K562 (cell line): Measurements from ENCODE around the gene ACOX2. TPM values are rescaled to one million over a fixed set of nuclear protein-coding genes. Genes with fewer than 3 reads are reported as not detected.

Experiments
- ATAC-seq: fragments of 200-7000 bp; cut with Tn5 transposase; 3 replicates; pipeline ENCODE4 v1.9.1; 2020; ENCODE audit warnings: moderate library complexity
- BruUV-seq: library from RNA; stranded (reverse); fragments of 400-500 nt; replicated peaks from 2 replicates; lab custom pipeline; 2021; lab: Mats Ljungman, UMichigan
- CTCF ChIA-PET: fragments of 300-600 bp; formaldehyde crosslinking; extraction: SDS; loops from one replicate; lab custom pipeline; 2021; ENCODE audit warnings: low intra/inter-chr PET ratio; lab: Yijun Ruan, JAX
- POLR2A ChIA-PET: fragments of 300-600, 350-650 bp; sonication (Branson Sonifier 250); formaldehyde crosslinking; extraction: SDS; loops from one replicate; lab custom pipeline; 2021; ENCODE audit warnings: antibody characterized with exemption, inconsistent platforms; lab: Yijun Ruan, JAX
- DNase-seq, 4 experiments: peaks; one replicate each; pipeline versions ENCODE4 v3.0.0 to v3.0.0-alpha.2; 2011 to 2018; ENCODE audit warnings: low spot score in 3 of 4, mixed read lengths in 3 of 4; ENCODE audit errors: extremely low read depth in 1 of 4
- FAIRE-seq: peaks from 2 replicates; lab custom pipeline; 2011; peaks lifted over from hg19 to GRCh38; lab: Jason Lieb, UNC
- H2AFZ ChIP-seq: 2 replicates; pipeline ENCODE4 v1.6.0; 2011; ENCODE audit warnings: low read depth, low read length, control low read depth, inconsistent platforms
- H3K27ac ChIP-seq: fragments of 200-600 bp; 3 replicates; pipeline ENCODE4 v1.8.0; 2011; ENCODE audit warnings: low read depth, mild to moderate bottlenecking, control low read depth, inconsistent platforms, low read length, moderate library complexity, mixed read lengths; ENCODE audit errors: extremely low read depth
- H3K27me3 ChIP-seq, 2 experiments: fragments of 300-600 bp in 1 of 2; 2 replicates in 1 of 2; 3 replicates in 1 of 2; pipeline versions ENCODE4 v1.6.0 to v1.8.0; 2011; ENCODE audit warnings: inconsistent platforms in 2 of 2, low read length in 2 of 2, mild to moderate bottlenecking in 1 of 2, mixed read lengths in 1 of 2, moderate library complexity in 1 of 2; ENCODE audit not compliant: control insufficient read depth in 2 of 2, insufficient read depth in 2 of 2
- H3K36me3 ChIP-seq: fragments of 300-600 bp; 3 replicates; pipeline ENCODE4 v1.8.0; 2011; ENCODE audit warnings: mild to moderate bottlenecking, low read length, inconsistent platforms; ENCODE audit not compliant: control insufficient read depth, insufficient read depth
- H3K4me1 ChIP-seq, 2 experiments: fragments of 200-600 bp in 1 of 2; replicated peaks in 1 of 2; 2 replicates in 1 of 2; 3 replicates in 1 of 2; pipeline versions ENCODE4 v1.5.1 to v1.8.0; 2011; ENCODE audit warnings: inconsistent platforms in 2 of 2, low read length in 2 of 2, mild to moderate bottlenecking in 1 of 2, mixed read lengths in 1 of 2, moderate library complexity in 1 of 2; ENCODE audit not compliant: control insufficient read depth in 2 of 2, insufficient read depth in 2 of 2
- H3K4me2 ChIP-seq: 2 replicates; pipeline ENCODE4 v1.6.1; 2011; ENCODE audit warnings: low read length, control low read depth, inconsistent platforms, mixed read lengths; ENCODE audit not compliant: insufficient read depth
- H3K4me3 ChIP-seq: fragments of 200-600 bp; sonication (generic), shearing (Covaris generic); 2 replicates; pipeline ENCODE4 v1.5.1; 2016; ENCODE audit warnings: control low read depth, inconsistent platforms
- H3K79me2 ChIP-seq: fragments of 200-600 bp; 3 replicates; pipeline ENCODE4 v1.8.0; 2011; ENCODE audit warnings: low read length, inconsistent platforms; ENCODE audit not compliant: control insufficient read depth, insufficient read depth
- H3K9ac ChIP-seq, 2 experiments: 2 replicates each; pipeline versions ENCODE4 v1.6.0 to v1.6.1; 2011; ENCODE audit warnings: low read depth in 2 of 2, low read length in 2 of 2, control low read depth in 1 of 2, inconsistent platforms in 1 of 2, mild to moderate bottlenecking in 1 of 2, mixed read lengths in 1 of 2; ENCODE audit not compliant: insufficient read depth in 1 of 2
- H3K9me1 ChIP-seq: one replicate; pipeline ENCODE4 v1.6.0; 2011; ENCODE audit warnings: inconsistent platforms, mild to moderate bottlenecking, low read length, moderate library complexity; ENCODE audit not compliant: control insufficient read depth, insufficient read depth
- H3K9me3 ChIP-seq: replicated peaks from 2 replicates; pipeline ENCODE4 v1.5.1; 2011; ENCODE audit warnings: low read depth, low read length, inconsistent platforms; ENCODE audit not compliant: control insufficient read depth, insufficient read depth
- H4K20me1 ChIP-seq: replicated peaks from 2 replicates; pipeline ENCODE4 v1.6.1; 2011; ENCODE audit warnings: low read length, inconsistent platforms, mixed read lengths; ENCODE audit not compliant: control insufficient read depth, insufficient read depth
- AFF4 ChIP-seq: sonication (generic); formaldehyde crosslinking; IDR thresholded peaks from 2 replicates; pipeline ENCODE4 v1.8.0; 2023; ENCODE audit warnings: mild to moderate bottlenecking, missing genetic modification reagents
- ATF6 ChIP-seq: sonication (generic); formaldehyde crosslinking; IDR thresholded peaks from 2 replicates; pipeline ENCODE4 v1.4.0; 2020; ENCODE audit warnings: mild to moderate bottlenecking, missing genetic modification reagents
- E4F1 ChIP-seq: fragments of 250-450 bp; sonication (Bioruptor Pico); IDR thresholded peaks from 2 replicates; pipeline ENCODE4 v1.5.0; 2021; ENCODE audit warnings: mild to moderate bottlenecking, borderline replicate concordance
- KDM2B ChIP-seq: fragments of 250-450 bp; sonication (Bioruptor Pico); IDR thresholded peaks from 2 replicates; pipeline ENCODE4 v1.8.0; 2021; ENCODE audit warnings: mild to moderate bottlenecking, moderate library complexity
- UBTF ChIP-seq, 2 experiments: IDR thresholded peaks; 2 replicates each; pipeline ENCODE4 v1.6.1; 2012; ENCODE audit warnings: improper control_type of control experiment in 2 of 2, low read depth in 2 of 2, low read length in 2 of 2, borderline replicate concordance in 1 of 2
- YBX1 ChIP-seq: fragments of 450-650 bp; IDR thresholded peaks from 2 replicates; pipeline ENCODE4 v1.7.1; 2016; ENCODE audit warnings: mild to moderate bottlenecking
- WGBS: fragments of 100-300 bp; shearing (Covaris generic); methylation state at CpG from one replicate; pipeline ENCODE4 v1.1.6; 2016; ENCODE audit warnings: low coverage, mixed read lengths; ENCODE audit not compliant: insufficient coverage; ENCODE audit errors: missing lambda C conversion rate; 5-methylcytosine and 5-hydroxymethylcytosine counted together
- in situ Hi-C: fragments of 300-500 bp; cut with MboI; formaldehyde crosslinking; loops from 4 replicates; pipeline ENCODE4 v1.15.0; 2018; ENCODE audit warnings: inconsistent platforms, mixed read lengths
- intact Hi-C: fragments of 100-400 bp; cut with micrococcal nuclease; formaldehyde crosslinking; loops from 2 replicates; pipeline ENCODE4 v1.14.2; 2022
- polyA plus RNA-seq, 8 experiments: library from polyadenylated mRNA; depleted of rRNA in 4 of 8; stranded (reverse) in 5 of 8; unstranded in 3 of 8; fragments of >200 nt; fragmentation: Nextera tagmentation in 2 of 8; fragmentation: Illumina TruSeq in 1 of 8; extraction: Ambion mirVana in 2 of 8; extraction: Trizol in 1 of 8; gene quantifications; 2 replicates each; pipeline versions ENCODE4 v1.2.1 to v1.2.3, GENCODE V29; 2011 to 2014; ENCODE audit warnings: inconsistent platforms in 1 of 8, missing spikeins in 1 of 8
- total RNA-seq, 7 experiments: library from RNA; depleted of rRNA in 6 of 7; stranded (reverse); fragments of >200 nt in 6 of 7; fragmentation: Illumina TruSeq in 2 of 7; extraction: Trizol in 2 of 7; gene quantifications; 2 replicates each; pipeline versions ENCODE4 v1.2.1 to v1.2.3, GENCODE V29; 2011 to 2021; ENCODE audit warnings: low replicate concordance in 1 of 7

The ACOX2 gene
- total and polyA plus RNA-seq, 9 of the 15 experiments (the other 6 are each of a cell fraction or from before 2014, with no cell fraction given) = 0.15 TPM; not detected in 8

GRCh38 chr3:58551636-58552180 is 14.7 kb upstream of the ACOX2 start:
- Histone ChIP-seq H3K27ac (no peak overlapping the region), H3K79me2 (no peaks in the 10 kb centered on the region), H4K20me1 (no peaks in the 10 kb centered on the region), H3K36me3 (no peaks in the 10 kb centered on the region), H3K9me3 (no peaks in the 10 kb centered on the region), H3K9me1 (no peaks in the 10 kb centered on the region), H3K4me2 (no peak overlapping the region), H3K4me3 (no peak overlapping the region), H3K4me1 (no peaks in the 10 kb centered on the region), H2AFZ (no peak overlapping the region), H3K9ac (no peak overlapping the region), H3K27me3 (peaks cover 0 to 13% of the 10 kb centered on the region in 2 experiments; a peak in 1 of 5 replicates)
- ChIA-PET CTCF (no interaction called here), POLR2A (no interaction called here)
- BruUV-seq = no TSS peak
- intact Hi-C loops (no loop called here), in situ Hi-C loops (no loop called here)
- 12% methylated on average over 4 of the region's 4 CpGs for WGBS
- ATAC-seq (no peak), FAIRE-seq (no peak), DNase-seq (no peak)
- TF ChIP-seq E4F1 (CRISPR knock-in tag) (no peak), YBX1 (no peak), KDM2B (no peak), ATF6 (no peak), AFF4 (CRISPR knock-in tag) (no peak), UBTF (IDR thresholded peaks at IDR 0.05; ENCODE audit: borderline replicate concordance in 1 of 2, low read depth in 2 of 2, low read length in 2 of 2) (no peak)
